Stimulated activated CD8-positive, alpha-beta memory T cell treated with anti-CD3 and anti-CD28 coated beads, Interleukin-15, amount 100 ng/mL, for 4 hours (primary cell): Measurements from ENCODE around the gene MAPK12.
"Not testable (repeated sequence)": the region's sequence is repeated elsewhere in the genome, so short reads cannot be mapped to it uniquely, and the experiment has no call there.

Source experiments
- DNase-seq, 2 donors: peaks; one replicate each; pipeline ENCODE4 v3.0.0-alpha.2; 2020; ENCODE audit warnings: low read depth in 2 of 2

Gene MAPK12

GRCh38 chr22:50281957-50282356, 20.5 kb upstream of the MAPK12 start:
- DNase-seq = no peak

DNA sequence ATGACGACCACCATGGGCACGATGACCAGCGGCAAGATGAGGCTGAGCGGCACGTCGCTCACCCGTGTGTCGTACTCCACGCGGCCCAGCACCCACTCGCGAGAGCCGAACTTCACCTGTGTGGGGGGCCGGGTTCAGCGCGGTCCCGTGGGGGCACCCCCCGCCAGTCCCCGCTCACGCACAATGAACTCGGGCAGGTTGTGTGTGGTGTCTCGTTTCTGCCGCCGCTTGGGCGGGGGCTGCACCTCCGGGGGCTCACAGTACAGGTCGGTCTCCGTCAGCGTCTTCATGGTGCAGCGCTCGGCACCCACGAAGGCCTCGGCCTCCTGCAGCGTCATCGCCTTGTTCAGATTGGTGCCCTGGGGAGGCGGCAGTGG, 19.9 kb upstream of the MAPK12 start:
- no peak for DNase-seq

- no peak for DNase-seq
Observed at GRCh38 chr22:50280708-50281383, 19.4 kb upstream of the MAPK12 start.

- no peak for DNase-seq
Observed at GRCh38 chr22:50280022-50280707, 18.7 kb upstream of the MAPK12 start.

DNA sequence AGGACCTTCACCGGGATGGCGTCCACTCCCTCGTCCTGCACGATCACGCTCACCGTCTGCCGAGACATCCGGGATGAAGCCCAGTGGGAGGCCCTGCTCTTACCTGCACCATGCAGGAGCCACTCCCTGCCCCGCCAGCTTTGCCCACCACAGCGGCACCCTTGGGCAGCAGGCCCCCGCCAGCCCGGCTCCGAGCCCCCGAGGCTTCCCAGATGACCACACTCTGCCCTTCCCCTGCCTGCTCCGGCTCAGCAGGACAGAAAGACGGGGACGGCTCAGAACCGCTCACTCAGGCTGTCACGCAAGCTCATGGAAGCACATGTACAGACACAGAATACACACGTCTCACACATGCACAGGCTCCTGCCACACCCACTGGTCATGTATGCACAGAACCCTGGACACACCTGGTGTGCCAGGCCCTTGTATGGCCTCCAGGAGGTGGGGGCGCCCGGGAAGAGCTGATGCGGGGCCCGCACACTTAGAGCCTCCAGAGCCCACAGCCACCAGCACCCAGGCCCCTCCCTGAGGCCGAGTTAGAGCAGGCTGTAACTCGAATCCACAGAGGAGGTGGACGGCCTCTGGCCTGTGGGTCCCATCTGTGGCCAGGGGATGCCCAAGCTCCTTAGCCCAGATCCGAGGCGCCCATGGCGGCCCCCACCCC, 17.6 kb upstream of the MAPK12 start:
- DNase-seq = no peak

- DNase-seq = no peak
Observed at GRCh38 chr22:50278461-50278860, 17.0 kb upstream of the MAPK12 start.

DNA sequence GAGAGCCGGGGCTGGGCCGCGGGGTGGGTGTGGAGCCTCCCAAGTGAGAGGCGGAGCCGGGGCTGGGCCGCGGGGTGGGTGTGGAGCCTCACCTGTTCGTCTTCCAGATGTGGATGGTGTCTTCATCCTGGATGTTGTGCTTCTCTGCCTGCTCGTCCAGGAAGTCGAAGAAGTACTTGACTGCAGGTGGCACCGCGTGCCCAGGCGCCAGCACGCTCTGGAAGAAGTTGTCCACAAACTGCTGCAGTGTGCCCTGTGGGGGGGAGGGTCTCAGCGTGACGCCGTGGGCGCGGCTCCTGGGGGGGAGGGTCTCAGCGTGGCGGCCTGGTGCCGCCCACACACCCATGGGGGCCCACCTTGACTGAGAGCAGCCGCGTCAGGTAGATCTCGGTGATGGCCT, 16.3 kb upstream of the MAPK12 start:
- no peak for DNase-seq

DNA sequence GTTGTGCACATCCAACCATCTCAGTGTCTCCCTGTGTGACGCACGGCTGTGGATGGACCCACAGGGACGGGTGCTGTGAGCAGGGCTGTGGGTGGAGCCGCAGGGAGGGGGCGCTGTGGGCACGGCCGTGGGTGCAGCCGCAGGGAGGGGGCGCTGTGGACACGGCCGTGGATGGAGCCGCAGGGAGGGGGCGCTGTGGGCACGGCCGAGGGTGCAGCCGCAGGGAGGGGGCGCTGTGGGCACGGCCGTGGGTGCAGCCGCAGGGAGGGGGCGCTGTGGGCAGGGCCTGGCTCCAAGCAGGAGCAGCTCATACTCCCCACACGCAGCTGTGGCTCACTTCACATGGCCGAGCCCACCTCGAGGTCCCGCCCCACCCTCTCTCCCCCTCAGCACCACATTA, 14.7 kb upstream of the MAPK12 start:
- DNase-seq = no peak

- no peak for DNase-seq
Observed at GRCh38 chr22:50275181-50276055, 13.9 kb upstream of the MAPK12 start.

GRCh38 chr22:50274771-50275170, 13.3 kb upstream of the MAPK12 start:
- no peak for DNase-seq

DNA sequence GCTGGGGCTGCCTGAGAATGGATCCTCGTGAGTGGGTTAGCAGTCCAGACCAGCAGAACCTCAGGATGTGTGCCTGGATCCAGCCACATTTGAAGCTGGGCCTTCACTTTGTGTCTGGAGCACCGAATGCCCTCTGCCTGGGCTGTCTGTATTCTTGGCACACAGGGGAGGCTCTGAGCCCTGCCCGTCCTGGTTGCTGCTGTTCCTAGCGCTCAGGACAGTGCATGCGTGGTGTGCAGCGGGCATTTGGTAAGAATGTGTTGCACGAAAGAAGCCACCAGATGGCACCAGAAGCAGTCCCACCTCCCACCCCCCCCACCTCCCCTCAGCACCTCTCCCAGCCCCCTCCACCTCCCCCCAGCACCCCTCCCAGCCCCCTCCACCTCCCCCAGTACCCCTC, 12.8 kb upstream of the MAPK12 start:
- DNase-seq = no peak

DNA sequence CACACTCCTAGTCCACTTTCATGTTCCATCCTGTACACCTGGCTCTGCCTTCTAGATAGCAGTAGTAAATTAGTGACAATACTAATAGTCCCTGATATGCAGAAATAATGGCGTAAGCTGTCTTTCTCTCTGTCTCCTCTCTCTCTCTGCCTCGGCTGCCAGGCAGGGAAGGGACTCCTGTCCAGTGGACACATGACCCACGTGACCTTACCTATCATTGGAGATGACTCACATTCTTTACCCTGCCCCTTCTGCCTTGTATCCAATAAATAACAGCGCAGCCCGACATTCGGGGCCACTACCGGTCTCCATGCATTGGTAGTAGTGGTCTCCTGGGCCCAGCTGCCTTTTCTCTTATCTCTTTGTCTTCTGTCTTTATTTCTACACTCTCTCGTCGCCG, 12.3 kb upstream of the MAPK12 start:
- not testable (repeated sequence) for DNase-seq

- DNase-seq = not testable (repeated sequence)
Observed at GRCh38 chr22:50273352-50273751, 11.9 kb upstream of the MAPK12 start.

DNA sequence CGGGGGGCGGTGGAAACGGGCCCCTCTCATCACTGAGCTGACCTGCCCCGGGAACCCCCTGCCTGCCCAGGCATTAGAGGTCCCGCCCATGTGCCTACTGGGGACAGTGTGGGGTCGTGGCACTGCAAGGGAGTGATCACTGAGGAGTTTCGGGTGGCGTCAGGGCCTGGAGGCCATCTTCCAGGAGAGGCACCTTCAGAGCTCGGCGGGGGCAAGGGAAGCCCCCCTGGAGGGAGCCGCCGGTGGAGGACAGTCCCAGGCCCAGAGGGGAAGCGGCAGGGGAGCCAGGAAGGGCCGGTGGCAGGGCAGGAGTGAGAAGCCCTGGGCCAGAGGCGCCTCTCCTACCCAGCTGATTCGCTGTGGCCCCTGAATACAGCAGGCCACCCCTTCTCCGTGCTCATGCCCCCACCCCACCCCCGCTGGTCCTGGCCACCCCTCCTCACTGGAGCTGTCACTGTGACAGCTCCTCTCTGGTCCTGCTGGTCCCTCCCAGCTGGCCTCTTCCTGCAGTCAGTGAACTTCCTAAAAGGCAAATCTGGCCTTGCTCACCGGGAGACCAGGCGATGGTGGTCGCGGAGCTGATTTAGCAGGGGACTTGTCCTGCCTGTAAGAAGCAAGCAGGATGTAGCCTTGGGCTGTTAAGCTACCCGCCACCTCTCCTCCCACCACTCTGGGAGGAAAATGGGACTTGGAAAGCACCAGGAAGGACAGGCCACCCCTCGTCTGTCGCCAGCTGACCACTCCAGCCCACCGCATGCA, 10.7 kb upstream of the MAPK12 start:
- no peak for DNase-seq

GRCh38 chr22:50271519-50271970, 10.1 kb upstream of the MAPK12 start:
- no peak for DNase-seq

- DNase-seq = peak in 1 of 2 donors; percentile 22
Observed at GRCh38 chr22:50270666-50271394, 9.3 kb upstream of the MAPK12 start.

- DNase-seq = peak; percentile 46 to 61
Observed at GRCh38 chr22:50269970-50270665, 8.6 kb upstream of the MAPK12 start, which contains the start of gene MAPK11. MAPK11 (minus strand) TSS chr22:50270380; CDS start chr22:50270292, 88 bp downstream.

DNA sequence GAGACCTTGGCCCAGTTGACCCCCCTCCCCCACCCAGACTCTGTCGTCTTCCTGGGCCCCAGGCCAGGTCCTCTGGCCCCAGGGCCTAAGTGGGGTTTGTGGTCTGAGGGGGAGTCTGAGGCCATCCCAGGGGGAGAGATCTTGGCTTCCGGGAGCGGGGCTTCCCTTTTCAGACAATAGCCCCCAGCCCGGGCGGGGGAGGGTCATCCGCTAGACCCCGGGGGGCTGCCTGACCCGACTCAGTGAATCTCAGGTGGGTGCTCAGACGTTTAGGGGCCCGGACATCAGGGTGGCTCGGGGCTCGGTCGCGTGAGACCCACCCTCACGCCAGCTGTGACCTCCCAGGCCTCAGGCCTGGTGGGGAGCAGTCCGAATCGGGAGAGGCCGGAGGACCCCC, 8.1 kb upstream of the MAPK12 start:
- no peak for DNase-seq

DNA sequence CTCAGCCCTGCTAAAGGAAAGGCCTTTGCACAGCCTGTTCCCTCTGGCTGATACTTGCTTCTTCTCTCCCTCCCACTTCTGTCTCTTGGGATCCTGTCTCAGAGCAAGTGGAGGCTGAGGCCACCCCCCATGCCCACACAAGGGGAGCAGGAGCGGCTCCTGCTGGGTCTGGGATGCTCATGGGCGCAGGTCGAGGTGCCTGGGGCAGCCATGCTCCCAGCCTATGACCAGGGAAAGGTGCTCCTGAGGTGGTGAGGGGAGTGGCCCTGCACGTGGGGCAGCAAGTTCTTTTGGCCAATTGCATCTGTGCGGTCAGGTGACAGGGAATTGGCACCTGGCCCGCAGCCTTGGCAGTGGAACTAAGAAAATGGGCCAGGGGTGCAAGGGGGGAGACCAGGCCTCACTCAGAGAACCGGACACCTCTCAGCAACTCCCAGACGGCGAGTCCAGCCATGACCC, 7.2 kb upstream of the MAPK12 start:
- DNase-seq = no peak
